ENCODE measurements around the gene TECR. TPM values are rescaled to one million over a fixed set of nuclear protein-coding genes. Genes with fewer than 3 reads are reported as not detected.

The TECR gene
- total and polyA plus RNA-seq, 9 of the 15 experiments (the other 6 are each of a cell fraction or from before 2014, with no cell fraction given), result 29.3 to 211 (median 81.4) TPM

DNA sequence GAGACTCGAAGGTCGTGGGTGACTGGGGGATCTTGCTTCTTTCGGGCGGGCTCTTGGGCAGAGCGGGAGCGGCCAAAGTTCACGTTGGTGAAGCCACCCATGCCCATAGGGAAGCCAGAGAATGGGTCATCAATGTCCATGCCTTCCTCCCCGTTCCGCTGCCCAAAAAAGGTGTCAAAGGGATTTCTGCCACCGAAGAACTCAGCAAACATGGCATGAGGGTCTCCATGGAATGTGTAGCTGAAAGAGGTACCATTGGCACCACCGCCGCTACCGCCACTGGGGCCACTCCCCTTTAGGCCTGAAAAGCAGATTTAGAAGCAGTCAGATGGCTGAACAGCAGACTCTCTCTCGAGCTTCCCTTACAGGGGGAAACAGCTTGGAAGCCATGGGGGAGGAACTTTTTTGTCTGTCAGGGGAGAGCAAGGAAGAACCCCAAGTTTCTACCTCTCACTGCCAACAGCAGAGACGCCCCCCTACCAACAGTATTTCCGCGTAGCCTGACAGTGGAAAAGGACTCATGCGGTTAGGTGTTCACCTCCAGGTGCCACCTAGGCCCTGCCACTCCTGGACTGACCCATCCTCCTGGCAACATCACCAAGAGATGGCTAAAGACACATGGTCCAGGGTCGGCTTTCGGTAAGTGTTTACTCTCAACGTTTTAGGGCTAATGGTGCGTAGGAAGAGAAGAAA, 12.5 kb upstream of the TECR start (continued):
- TF ChIP-seq ZNF280B (CRISPR knock-in tag; IDR thresholded peaks at IDR 0.05) (no peak), BRD4 (IDR thresholded peaks at IDR 0.05) (no peak), FOXA3 (CRISPR knock-in tag; conservative IDR thresholded peaks at IDR 0.05 in 1 of 2, IDR thresholded peaks at IDR 0.05 in 1 of 2) (0 out of 4 replicates have a peak, but pooled peaks of 1 of the 2 experiments have one; percentile 35), SPI1 (IDR thresholded peaks at IDR 0.05; ENCODE audit: borderline replicate concordance, low read depth, low read length) (no peak), ZNF586 (CRISPR knock-in tag; conservative IDR thresholded peaks at IDR 0.05) (no peak), ZNF24 (IDR thresholded peaks at IDR 0.05) (no peak), NR2C2 (CRISPR knock-in tag; IDR thresholded peaks at IDR 0.05) (no peak), NR2C2 (tag; IDR thresholded peaks at IDR 0.05) (no peak), RBM25 (IDR thresholded peaks at IDR 0.05; ENCODE audit: low read depth, low read length, severe bottlenecking) (no peak), NR4A1 (CRISPR knock-in tag; IDR thresholded peaks at IDR 0.05) (no peak), NR4A1 (tag; IDR thresholded peaks at IDR 0.05) (no peak), CBX8 (IDR thresholded peaks at IDR 0.05; ENCODE audit: borderline replicate concordance, extremely low read depth, low read depth, low read length, poor library complexity, severe bottlenecking) (no peak), ZFP1 (CRISPR knock-in tag; IDR thresholded peaks at IDR 0.05) (peak; percentile 21; the same call in 1 of the 2 replicates), LCOR (CRISPR knock-in tag; IDR thresholded peaks at IDR 0.05) (0 out of 2 replicates have a peak, but pooled peaks have one; percentile 1), CHD1 (IDR thresholded peaks at IDR 0.05; ENCODE audit: low read length) (peak; percentile 60), RBBP5 (IDR thresholded peaks at IDR 0.05; ENCODE audit: borderline replicate concordance, insufficient read depth, low read length, poor library complexity, severe bottlenecking) (peak; percentile 4), ZBED1 (IDR thresholded peaks at IDR 0.05) (peak; percentile 56; the same call in 1 of the 2 replicates), SIN3A (IDR thresholded peaks at IDR 0.05; ENCODE audit: borderline replicate concordance in 2 of 2, control insufficient read depth in 1 of 2, low read depth in 2 of 2, low read length in 2 of 2) (peak; percentile 7 to 44; a peak in 1 of 4 replicates)
- TF ChIP-seq, protein P1, sequence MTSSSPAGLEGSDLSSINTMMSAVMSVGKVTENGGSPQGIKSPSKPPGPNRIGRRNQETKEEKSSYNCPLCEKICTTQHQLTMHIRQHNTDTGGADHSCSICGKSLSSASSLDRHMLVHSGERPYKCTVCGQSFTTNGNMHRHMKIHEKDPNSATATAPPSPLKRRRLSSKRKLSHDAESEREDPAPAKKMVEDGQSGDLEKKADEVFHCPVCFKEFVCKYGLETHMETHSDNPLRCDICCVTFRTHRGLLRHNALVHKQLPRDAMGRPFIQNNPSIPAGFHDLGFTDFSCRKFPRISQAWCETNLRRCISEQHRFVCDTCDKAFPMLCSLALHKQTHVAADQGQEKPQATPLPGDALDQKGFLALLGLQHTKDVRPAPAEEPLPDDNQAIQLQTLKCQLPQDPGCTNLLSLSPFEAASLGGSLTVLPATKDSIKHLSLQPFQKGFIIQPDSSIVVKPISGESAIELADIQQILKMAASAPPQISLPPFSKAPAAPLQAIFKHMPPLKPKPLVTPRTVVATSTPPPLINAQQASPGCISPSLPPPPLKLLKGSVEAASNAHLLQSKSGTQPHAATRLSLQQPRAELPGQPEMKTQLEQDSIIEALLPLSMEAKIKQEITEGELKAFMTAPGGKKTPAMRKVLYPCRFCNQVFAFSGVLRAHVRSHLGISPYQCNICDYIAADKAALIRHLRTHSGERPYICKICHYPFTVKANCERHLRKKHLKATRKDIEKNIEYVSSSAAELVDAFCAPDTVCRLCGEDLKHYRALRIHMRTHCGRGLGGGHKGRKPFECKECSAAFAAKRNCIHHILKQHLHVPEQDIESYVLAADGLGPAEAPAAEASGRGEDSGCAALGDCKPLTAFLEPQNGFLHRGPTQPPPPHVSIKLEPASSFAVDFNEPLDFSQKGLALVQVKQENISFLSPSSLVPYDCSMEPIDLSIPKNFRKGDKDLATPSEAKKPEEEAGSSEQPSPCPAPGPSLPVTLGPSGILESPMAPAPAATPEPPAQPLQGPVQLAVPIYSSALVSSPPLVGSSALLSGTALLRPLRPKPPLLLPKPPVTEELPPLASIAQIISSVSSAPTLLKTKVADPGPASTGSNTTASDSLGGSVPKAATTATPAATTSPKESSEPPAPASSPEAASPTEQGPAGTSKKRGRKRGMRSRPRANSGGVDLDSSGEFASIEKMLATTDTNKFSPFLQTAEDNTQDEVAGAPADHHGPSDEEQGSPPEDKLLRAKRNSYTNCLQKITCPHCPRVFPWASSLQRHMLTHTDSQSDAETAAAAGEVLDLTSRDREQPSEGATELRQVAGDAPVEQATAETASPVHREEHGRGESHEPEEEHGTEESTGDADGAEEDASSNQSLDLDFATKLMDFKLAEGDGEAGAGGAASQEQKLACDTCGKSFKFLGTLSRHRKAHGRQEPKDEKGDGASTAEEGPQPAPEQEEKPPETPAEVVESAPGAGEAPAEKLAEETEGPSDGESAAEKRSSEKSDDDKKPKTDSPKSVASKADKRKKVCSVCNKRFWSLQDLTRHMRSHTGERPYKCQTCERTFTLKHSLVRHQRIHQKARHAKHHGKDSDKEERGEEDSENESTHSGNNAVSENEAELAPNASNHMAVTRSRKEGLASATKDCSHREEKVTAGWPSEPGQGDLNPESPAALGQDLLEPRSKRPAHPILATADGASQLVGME (CRISPR knock-in tag; IDR thresholded peaks at IDR 0.05), result peak; percentile 35; the same call in 1 of the 2 replicates
